ENCODE measurements around the gene HOXB7.

HOXB7 gene

DNA sequence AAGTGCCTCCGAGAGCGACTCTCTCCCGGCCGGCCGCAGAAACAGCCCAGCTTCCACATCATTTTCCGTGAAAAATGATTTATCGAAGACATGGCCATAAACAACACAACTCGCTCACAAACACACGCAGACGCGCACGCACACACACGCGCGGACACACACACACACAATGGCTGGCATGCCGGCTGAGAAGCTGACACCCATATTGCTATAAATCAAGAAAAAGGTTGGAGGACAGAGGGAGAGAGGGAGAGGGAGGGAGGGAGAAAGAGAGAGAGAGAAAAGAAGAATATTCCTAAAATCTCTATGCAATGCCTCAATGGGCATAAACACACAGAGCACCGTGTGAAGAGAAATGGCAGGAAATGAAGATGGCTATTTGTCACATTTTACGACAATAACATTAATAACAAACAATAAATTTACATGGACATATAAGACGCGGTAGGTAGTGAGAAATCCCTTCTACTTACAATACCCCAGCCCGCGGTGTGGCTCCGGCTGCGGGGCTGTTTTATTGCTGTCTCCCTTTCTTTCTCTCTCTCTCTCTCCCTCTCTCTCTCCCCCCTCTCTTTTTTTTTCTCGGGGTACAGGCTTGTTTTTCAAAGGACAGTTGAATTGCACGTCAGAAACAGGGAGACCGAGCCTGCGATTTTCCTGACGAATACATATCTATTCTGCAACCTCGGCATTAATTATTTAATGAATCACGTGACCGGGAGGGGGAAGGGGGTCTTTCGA, 42.1 kb downstream of the HOXB7 start:
- no peak for DNase-seq (ENCODE audit: low read depth in 3 of 3, low spot score in 1 of 3)

DNA sequence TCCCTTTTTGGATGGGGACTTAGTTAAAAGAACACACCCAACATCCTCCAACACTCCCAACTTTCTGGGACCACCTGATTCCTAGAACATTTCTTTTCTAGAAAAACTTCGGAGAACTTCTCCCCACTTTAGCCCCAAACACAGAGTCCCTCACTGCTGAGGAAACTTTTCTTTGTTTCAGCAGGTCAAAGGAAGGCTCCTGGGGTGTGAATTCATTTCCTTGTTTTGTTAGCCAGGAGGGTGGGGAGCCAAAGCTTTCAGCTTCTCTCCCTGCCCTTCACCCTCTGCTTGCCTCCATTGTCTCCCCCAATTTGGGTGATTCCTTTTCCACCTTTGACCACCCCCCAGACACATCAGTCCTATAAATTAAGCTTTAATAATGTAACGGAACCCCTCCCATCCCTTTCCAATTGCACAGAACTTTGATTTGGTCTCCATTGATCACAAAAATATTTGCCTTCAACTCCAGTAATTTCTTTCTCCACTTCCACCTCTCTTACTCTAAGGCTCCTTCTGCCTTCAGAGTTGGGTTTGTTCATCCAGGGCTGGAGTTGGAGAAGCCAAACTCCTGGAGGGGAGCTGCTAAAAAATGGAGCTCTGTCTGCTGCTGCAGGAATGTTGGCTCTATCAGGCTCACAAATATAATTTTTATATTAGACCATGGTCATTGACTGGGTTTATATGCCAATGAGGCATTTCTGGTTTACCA, 43.0 kb downstream of the HOXB7 start:
- no peak for DNase-seq (ENCODE audit: low read depth in 3 of 3, low spot score in 1 of 3)

DNA sequence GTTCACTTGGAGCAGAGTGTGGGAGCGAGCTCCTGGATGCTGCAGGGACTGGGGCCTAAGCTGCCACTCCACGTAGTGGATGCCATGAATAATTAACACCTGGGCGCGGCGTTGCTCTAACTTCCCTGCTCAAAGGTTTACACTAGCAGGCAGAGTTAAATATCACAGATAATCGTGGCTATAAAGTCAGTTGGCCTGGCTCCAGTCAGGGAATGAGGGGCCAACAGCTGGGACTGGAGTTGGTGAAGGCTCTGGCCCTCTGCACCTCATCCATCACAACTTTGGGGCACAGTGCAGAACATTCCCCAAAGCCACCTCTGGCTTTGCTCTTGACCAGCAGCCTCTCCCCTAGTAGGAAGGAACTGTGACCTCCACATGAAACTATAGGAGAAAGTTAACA, 43.6 kb downstream of the HOXB7 start:
- DNase-seq (ENCODE audit: low read depth in 3 of 3, low spot score in 1 of 3) = no peak

DNA sequence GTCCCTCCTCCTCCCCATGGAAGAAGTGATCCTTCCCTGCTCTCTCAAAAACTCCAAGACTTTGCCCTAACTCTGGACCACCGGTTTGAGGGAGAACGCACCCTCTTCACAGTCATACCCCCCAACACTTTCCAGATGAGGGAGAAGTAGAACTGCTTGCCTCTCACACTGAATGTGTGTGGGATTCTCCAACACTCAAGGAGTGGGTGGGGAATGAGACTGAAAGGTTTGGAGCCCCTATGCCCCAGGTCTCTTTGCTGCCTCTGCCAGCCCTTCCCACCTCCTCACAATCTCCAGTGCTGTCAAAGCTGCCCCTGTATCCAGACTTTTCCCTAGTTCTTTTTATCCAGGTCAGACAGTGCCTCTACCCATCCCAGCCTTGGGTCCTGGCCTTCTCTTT, 44.1 kb downstream of the HOXB7 start:
- no peak for DNase-seq (ENCODE audit: low read depth in 3 of 3, low spot score in 1 of 3)

DNA sequence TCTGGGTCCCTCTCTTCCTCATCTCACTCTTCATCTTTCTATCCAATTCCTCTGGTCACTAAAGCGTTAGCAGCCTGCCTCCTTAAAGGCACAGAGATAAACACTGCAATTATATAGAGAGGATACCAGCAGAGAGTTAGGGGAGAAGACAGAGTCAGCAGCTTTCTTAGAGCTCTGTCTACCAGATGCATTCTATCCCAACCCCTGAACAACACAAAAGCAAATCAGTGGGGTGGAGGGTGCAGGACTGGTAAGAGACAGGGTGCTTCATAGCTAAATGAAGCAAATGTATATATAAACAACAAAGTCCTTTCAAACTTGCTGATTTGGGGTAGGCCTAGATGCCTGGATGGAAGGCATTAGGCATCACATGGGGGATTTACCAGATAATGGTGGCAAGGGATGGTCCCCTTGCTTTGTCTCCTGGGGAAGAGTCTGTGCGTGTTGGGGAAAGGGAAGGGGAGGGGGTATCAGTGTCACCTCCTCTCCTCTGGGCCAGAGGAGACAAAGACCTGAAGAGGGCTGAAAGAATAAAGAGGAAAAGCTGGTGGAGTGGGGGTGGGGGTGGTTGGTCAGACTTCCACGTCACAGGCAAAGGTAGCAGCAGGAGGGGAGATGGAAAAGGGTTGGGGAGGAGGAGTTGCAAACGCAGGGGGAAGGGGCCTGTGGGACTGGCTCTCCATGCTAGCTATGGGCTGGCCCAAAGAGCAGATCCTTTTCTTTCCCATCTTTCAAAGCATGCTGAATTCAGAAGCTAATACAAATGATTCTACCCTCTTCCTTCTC, 44.7 kb downstream of the HOXB7 start:
- DNase-seq (ENCODE audit: low read depth in 3 of 3, low spot score in 1 of 3) = no peak

DNA sequence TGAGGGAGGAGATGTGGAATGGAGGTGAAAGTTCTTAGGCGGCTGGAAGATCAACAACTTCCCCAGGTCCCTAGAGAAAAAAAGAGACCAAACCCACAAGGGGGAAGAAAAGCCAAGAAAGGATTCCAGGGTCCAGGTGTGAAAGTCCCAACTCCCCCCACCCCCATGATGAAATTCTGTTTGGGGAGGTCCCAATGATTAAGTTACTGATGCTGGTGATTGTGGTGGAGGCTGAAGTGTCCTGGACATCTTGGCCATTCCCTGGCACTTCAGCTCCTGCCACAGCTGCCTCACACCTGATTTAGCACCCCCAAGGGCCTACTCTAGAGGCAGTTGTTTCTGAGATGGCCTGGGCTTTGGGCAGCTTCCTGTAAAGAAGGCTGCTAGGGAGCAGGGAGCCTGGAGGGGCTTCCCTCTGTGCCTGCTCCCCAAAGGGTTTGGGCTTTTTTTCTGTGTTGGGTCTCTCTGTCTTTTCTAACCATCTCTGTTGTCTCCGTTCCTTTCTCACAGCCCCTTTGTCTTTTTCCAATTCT, 45.7 kb downstream of the HOXB7 start:
- no peak for DNase-seq (ENCODE audit: low read depth in 3 of 3, low spot score in 1 of 3)

DNA sequence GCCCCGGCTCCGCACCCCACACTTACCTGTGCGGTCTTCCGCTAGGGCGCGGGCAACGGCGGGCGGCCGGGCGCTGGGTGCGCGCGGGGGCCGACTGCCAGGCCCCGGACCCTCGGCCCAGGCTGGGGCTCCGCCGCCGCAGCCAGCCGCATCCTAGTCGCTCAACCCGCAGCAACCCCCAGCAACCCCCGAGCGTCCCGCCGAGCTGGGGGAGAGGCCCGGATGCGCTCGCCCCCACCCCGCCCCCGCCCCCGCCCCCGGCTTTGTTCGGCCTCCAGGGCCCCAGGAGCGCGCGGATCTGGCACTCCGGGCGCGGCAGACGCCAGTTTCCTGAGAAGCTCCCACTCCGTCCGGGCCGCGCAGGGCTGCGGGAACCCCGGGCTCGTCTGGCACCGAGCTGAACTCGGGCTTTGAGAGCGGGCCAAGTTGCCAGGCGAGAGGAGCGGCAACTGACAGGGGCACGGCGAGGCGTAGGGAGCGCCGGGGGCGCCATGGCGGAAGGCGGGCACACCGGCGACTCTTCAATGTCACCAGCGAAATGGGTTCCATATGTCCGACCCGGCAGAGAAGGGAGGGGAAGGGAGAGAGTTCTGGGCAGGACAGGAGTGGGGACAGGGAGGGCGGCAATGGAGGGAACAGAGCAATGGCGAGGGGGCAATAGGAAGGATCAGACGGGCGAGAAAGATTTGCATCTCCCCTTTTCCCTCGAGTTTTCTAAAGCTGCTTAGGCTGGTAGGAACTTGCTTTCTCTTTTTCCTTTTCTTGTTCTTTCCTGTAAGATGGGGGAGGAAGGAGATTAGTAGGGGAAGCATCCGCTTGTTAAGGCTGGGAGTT, 46.4 kb downstream of the HOXB7 start:
- DNase-seq (ENCODE audit: low read depth in 3 of 3, low spot score in 1 of 3) = no peak

DNA sequence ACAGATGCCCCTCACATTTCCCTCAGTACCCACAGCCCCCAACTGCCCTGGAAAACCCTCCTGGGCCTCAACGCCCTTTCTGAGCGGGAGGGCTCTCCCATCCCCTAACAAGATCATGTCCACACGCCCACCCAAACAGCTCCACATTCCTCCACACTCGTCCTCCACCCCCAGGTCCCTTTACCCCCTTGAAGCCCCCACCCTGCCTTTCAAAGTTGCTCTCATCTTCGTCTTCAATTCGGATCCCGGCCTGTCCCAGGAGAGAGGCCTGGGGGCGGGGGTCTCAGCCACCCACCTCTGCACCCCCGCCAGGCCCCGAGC, 47.0 kb downstream of the HOXB7 start:
- DNase-seq (ENCODE audit: low read depth in 3 of 3, low spot score in 1 of 3) = no peak

DNA sequence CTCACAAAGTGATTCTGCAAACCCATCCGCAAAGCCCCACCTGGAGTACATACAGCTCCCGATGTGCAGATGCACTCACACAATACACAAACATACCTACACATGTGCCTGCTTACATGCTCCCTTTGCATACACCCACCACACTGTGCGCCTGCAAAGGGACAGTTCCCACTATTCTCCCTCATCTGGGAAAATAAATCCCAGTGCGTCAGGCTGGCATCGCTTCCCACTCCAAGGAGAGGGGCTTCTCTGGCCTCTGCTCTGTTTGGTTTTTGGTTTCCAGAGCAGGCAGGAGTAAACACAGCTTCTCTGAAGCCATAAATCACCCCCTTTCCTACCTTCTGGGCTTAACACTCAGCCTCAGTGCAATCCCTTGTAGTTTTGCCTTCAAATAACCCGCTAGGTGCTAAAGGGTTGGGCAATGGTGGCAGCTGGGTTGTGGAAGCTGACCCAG, 47.4 kb downstream of the HOXB7 start:
- no peak for DNase-seq (ENCODE audit: low read depth in 3 of 3, low spot score in 1 of 3)

DNA sequence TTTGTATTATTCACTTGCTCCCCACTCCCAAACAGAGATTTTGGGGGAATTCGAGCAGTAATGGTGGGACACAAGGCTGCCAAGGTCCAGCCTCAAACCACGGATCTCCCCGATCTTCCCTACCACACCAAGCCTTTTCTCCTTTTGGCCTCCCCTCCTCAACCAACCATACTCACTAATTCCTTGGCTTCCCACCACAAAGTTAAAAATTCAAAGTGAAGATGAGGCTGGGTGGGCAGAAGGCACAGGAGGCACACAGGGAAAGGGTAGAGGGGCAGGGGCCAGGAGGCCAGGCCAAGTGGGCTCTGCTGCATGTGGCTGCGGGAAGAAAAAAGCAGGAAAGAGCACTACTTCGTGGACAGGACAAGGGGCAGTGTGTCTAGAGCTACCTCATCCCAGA, 47.9 kb downstream of the HOXB7 start:
- DNase-seq (ENCODE audit: low read depth in 3 of 3, low spot score in 1 of 3) = no peak

DNA sequence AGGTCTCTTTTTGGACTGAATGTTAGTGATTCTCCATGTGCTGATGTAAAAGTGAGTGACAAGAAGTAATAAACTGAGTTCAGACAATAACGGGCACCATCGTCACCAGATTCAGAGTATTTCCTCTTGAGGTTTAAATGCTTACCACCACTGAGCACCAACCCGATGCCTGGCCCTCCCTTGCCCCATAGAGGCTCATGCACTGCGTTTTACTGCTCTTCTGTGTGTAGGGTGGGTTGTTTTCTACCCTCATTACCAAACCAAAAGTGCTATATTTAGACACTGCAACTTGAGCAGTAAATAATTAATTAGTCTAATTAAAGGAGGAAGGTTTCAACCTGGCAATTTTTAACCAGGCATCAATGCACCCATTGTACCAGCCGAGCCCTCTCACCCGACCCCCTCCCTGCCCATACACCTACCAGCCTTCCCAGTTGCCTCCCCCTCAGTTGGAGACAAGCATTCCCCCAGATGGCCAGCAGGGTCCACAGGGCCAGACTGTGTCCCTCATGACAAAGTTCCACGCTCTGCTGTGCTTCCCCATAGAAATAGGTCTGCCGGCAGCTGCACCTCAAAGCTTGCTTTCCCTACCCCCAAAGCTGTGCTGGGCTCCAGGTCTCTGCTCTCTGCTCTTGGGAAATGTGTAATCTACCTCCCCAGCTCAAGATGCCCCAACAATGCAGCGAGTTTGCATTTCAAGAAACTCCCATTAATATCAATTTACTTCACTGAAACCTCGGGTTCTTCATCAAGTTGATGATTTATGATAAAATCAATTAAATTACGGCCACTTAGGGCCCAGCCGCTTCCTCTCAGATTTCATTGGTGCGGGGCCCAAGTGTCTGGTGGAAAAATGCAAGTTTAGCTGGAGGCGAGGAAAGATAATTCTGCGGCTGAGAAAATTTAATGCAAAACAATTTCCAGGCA, 48.7 kb downstream of the HOXB7 start:
- no peak for DNase-seq (ENCODE audit: low read depth in 3 of 3, low spot score in 1 of 3)

DNA sequence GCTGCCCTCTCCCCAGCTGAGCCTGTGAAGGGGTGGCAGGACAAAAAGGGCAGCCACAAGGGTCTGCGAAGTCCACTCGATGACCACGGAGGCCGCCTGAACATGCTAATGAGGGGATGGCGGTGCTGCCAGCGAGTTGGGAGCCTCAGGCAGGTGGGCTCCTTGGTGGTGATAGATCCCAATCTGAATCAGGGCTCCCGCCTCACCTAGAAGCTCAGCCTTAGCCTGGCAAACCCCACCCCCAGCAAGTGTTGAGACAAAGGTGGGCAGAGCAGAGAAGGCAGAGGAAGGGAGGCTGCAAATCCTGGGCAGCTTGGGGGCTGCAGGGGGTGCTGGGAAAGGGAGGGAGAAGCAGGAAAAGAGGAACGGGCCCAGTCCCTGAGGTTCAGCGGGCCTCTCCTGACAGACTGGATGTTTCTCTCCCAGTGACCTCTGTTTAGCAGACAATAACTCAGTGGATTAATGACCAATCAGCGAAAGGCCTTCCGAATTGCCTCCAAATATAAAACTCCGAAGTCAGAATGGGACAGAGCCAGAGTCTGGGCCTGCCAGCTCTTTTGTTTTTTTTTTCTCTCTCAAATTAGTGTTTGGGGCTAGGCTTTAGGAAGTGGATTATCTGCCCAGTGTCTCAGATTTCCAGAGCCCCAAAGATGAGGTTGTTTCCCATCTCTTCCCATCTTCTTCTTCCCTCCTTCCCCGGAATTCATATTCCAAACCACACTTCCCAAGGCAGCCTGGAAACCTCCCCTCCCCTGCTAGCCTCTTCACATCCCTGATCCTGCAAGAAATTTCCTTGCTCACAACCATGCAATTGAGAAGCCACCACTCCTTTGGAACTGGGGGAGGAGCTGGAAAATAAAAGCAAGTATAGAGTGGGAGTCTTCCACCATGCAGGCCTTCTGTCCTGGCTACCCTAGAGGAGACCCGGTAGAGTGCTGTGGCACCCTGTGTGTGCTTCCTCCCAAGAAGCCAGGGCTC, 50.7 kb downstream of the HOXB7 start:
- no peak for DNase-seq (ENCODE audit: low read depth in 3 of 3, low spot score in 1 of 3)

DNA sequence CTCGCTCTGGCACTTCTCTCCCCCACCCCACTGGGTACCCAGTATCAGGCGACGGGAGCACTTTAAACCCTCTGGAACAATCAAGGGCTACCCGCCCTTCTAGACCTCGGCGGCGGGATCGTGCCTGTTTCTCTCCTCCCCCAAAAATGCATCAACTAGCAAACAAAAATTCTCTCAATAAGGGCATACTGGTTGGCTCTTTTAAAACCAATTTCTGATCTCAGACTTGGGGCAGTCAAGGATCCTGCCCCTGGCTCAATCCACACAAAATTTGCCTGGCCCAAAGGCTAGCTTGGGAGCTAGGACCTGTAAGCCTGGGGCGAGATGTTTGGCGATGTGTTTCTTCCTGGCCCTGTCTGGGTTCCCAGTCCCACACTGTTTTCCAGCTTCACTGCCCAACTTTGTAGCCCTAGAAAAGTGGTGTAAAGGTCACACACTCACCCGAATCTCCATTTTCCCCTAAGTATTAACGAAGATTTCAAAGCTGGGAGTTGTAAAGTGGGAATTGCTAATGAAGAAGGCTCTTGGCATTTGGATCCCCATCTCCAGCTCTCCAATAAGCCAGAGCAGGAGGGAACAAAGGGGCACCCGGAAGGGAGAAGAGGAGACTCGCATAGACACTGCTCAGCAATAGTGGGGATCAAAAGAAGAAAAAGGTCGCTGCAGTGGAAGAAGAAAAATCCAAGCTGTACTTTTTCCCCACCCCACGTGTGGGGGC, 51.5 kb downstream of the HOXB7 start:
- no peak for DNase-seq (ENCODE audit: low read depth in 3 of 3, low spot score in 1 of 3)

DNA sequence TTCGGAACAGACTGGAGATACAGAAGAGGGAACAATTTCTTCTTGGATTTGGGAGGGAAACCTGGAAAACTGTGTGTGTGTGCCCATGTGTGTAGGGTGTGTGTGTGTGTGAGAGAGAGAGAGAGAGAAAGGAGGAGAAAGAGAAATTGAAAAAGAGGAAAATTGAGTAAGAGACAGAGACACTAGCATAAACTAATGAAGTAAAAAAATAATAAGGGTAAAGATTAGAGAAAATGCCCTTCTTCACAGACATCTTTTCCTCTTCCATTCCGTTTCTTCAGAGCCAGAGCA, 52.0 kb downstream of the HOXB7 start:
- DNase-seq (ENCODE audit: low read depth in 3 of 3, low spot score in 1 of 3) = no peak

DNA sequence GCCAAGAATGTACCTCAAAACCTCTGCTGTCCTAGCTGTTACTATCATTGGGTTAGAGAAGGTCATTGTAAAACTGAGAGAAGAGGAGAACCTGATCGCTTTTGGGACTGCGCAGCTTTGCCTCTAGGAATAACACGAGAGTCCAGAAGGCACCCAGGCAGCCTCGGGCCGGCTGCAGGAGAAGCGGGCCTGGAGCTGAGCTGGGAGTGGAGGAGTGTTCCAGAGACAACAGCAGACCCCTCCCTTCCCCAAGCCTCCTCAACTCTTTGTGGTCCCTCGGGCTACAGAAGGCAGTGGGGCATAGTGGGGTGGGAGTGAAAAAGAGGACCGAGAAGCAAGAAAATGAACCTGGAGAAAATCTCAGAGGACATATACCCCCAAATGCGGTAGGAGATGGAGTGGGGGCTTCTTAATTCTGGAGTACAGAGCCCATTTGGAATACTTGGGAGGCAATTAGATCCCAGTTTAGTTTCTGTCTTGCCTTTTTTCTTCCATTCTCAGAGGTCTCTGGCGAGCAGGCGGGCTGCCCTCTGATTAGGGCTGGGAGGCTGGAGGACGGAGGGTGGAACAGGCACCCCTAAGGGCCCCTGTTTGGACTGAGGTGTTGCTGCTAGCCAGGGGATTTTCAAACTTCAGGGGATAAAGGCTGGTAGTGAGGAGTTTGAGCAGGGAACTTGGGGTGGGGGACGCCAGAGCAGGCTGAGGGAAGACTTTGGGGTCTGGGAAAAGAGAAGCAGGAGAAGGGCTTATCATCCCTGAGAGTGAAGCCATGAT, 52.6 kb downstream of the HOXB7 start:
- no peak for DNase-seq (ENCODE audit: low read depth in 3 of 3, low spot score in 1 of 3)
